HFF-Myc (cell line): ENCODE results near the gene MANEAL.
"Not testable (repeated sequence)": the region's sequence is repeated elsewhere in the genome, so short reads cannot be mapped to it uniquely, and the experiment has no call there.

Experiments used
- DNase-seq: peaks from one replicate; pipeline ENCODE4 v3.0.0-alpha.2; 2011; ENCODE audit warnings: low read depth; ENCODE audit errors: extremely low read depth
- H3K4me3 ChIP-seq: replicated peaks from 2 replicates; pipeline ENCODE4 v1.5.1; 2011; ENCODE audit warnings: low read depth, mild to moderate bottlenecking, control low read depth, low read length
- CTCF ChIP-seq: IDR thresholded peaks from 2 replicates; pipeline ENCODE4 v1.5.1; 2012; ENCODE audit warnings: mild to moderate bottlenecking, low read depth, low read length, control low read depth; ENCODE audit errors: missing control alignments

The MANEAL gene

GRCh38 chr1:37764414-37764825, 29.2 kb upstream of the MANEAL start:
- peak; percentile 21 for DNase-seq
- H3K4me3 ChIP-seq: no peak overlapping the region
- TF ChIP-seq CTCF: no peak

GRCh38 chr1:37764888-37765441, 28.7 kb upstream of the MANEAL start, which contains the start of gene EPHA10:
Gene EPHA10 (minus strand): TSS chr1:37765120. CDS start chr1:37765066, 54 bp downstream.
- H3K4me3 ChIP-seq: no peak within 1 kb of the TSS
- DNase-seq: no peak
- no peak for TF ChIP-seq CTCF

GRCh38 chr1:37765916-37766664, 27.6 kb upstream of the MANEAL start:
- no peak overlapping the region for H3K4me3 ChIP-seq
- no peak for TF ChIP-seq CTCF
- no peak for DNase-seq

- DNase-seq: no peak
- no peak overlapping the region for H3K4me3 ChIP-seq
- TF ChIP-seq CTCF: no peak
Measured at GRCh38 chr1:37767488-37767887, 26.2 kb upstream of the MANEAL start.

GRCh38 chr1:37771440-37771839, 22.2 kb upstream of the MANEAL start:
- not testable (repeated sequence) for H3K4me3 ChIP-seq, DNase-seq

- no peak overlapping the region for H3K4me3 ChIP-seq
- no peak for DNase-seq
- TF ChIP-seq CTCF: no peak
Measured at GRCh38 chr1:37776946-37777516, 16.6 kb upstream of the MANEAL start.

GRCh38 chr1:37778654-37779053, 15.0 kb upstream of the MANEAL start:
- H3K4me3 ChIP-seq: no peak overlapping the region
- DNase-seq: no peak
- TF ChIP-seq CTCF: no peak
